Upper lobe of left lung (tissue), 6 donors: ENCODE measurements around the gene ZC3H14. TPM values are rescaled to one million over a fixed set of nuclear protein-coding genes. Genes with fewer than 3 reads are reported as not detected.

Source experiments
- ATAC-seq, 2 donors: fragments of 200-7000 bp; cut with Tn5 transposase; one replicate each; pipeline ENCODE4 v1.9.1; 2022; ENCODE audit warnings: mild to moderate bottlenecking in 2 of 2, moderate library complexity in 2 of 2; ENCODE audit not compliant: low FRiP score in 2 of 2
- DNase-seq, 2 donors: peaks; one replicate each; pipeline ENCODE4 v3.0.0-alpha.2; 2019 to 2020
- H3K27ac ChIP-seq, 4 donors: fragments of 200-600 bp; sonication (generic); one replicate each; pipeline ENCODE4 v1.5.1; 2016 to 2019
- H3K27me3 ChIP-seq, 4 donors: fragments of 200-600 bp; sonication (generic); one replicate each; pipeline ENCODE4 v1.5.1; 2017 to 2019
- H3K36me3 ChIP-seq, 4 donors: fragments of 200-600 bp; sonication (generic); one replicate each; pipeline ENCODE4 v1.5.1; 2016 to 2019
- H3K4me1 ChIP-seq, 4 donors: fragments of 200-600 bp; sonication (generic); one replicate each; pipeline ENCODE4 v1.5.1; 2018 to 2019
- H3K4me3 ChIP-seq, 4 donors: fragments of 200-600 bp; sonication (generic); one replicate each; pipeline ENCODE4 v1.5.1; 2017 to 2019; ENCODE audit warnings: mild to moderate bottlenecking in 2 of 4, moderate library complexity in 1 of 4
- H3K9me3 ChIP-seq, 4 donors: fragments of 200-600 bp; sonication (generic); one replicate each; pipeline ENCODE4 v1.5.1; 2018 to 2019
- EP300 ChIP-seq, 4 donors: sonication (generic); formaldehyde crosslinking; IDR thresholded peaks; one replicate each; pipeline ENCODE4 v1.5.1; 2017; ENCODE audit warnings: antibody characterized with exemption in 4 of 4, control low read depth in 2 of 4
- POLR2A ChIP-seq, 4 donors: fragments of 450-650 bp; IDR thresholded peaks; one replicate each; pipeline ENCODE4 v1.5.1; 2016 to 2017; ENCODE audit warnings: antibody characterized with exemption in 4 of 4, mild to moderate bottlenecking in 2 of 4
- POLR2AphosphoS5 ChIP-seq, 2 donors: sonication (generic); formaldehyde crosslinking; IDR thresholded peaks; one replicate each; pipeline ENCODE4 v1.5.1; 2017; ENCODE audit warnings: antibody characterized with exemption in 2 of 2
- WGBS, 2 donors: methylation state at CpG; one replicate each; pipeline ENCODE4 v1.1.5; 2017 to 2018; 5-methylcytosine and 5-hydroxymethylcytosine counted together
- total RNA-seq, 6 donors: library from RNA; depleted of rRNA in 4 of 6; stranded (reverse); fragments of >200 nt in 4 of 6; gene quantifications; one replicate each; pipeline versions ENCODE4 v1.1.0 to v1.2.1, GENCODE V29; 2016 to 2021
- TF ChIP-seq, protein P1 (sequence below), 6 experiments: fragments of 450-650 bp in 4 of 6; fragments of 200-600 bp in 2 of 6; sonication (generic) in 2 of 6; IDR thresholded peaks; one replicate each; pipeline ENCODE4 v1.5.1; 2016 to 2019; ENCODE audit warnings: antibody characterized with exemption in 6 of 6
- donor health status: DM: no; HTN: no; CAD: no; lungs with moderate emphysema.
- donor health status: DM: no; HTN: yes; CAD: no; lungs with severe emphysema.

ZC3H14 gene
- total RNA-seq, 6 donors from 2014 or later, result 48.4 to 101 (median 65.3) TPM

DNA sequence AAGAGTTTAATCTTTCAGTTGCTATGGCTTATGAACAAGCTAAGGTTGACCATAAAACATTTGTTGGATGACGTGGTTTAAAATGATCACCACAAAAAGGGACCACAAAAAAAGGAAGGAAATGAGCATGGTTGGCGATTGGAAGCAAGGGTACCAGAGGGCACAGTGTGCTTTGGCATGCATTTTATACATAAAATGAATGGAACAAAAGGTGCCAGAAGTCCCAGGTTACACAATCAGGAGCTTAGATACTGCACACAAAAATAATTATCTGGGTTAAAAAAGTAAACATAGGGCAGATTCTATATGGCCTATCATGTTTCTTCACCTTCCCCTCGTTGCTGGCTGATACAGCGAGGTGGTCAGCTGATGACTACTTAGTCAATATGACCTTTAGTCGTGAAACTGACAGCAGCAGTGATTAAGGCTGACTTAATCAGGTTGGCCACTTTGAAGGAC is 50.7 kb downstream of the ZC3H14 start:
- no peak overlapping the region for H3K27ac ChIP-seq
- 61 to 62% methylated on average over 5 of the region's 5 CpGs for WGBS, 2 donors
- no peaks in the 10 kb centered on the region for H3K9me3 ChIP-seq
- ATAC-seq (peak in 1 of 2 donors; percentile 31), DNase-seq (no peak)
- H3K36me3 ChIP-seq, result peaks cover 19 to 53% (median 38%) of the 10 kb centered on the region in 4 donors
- H3K4me3 ChIP-seq, result no peak overlapping the region
- H3K4me1 ChIP-seq, result peaks cover 0 to 3% (median 0%) of the 10 kb centered on the region in 4 donors
- no peaks in the 10 kb centered on the region for H3K27me3 ChIP-seq
- TF ChIP-seq POLR2AphosphoS5 (IDR thresholded peaks at IDR 0.05) (no peak), POLR2A (IDR thresholded peaks at IDR 0.05) (no peak), EP300 (IDR thresholded peaks at IDR 0.05) (no peak)
- TF ChIP-seq, protein P1, sequence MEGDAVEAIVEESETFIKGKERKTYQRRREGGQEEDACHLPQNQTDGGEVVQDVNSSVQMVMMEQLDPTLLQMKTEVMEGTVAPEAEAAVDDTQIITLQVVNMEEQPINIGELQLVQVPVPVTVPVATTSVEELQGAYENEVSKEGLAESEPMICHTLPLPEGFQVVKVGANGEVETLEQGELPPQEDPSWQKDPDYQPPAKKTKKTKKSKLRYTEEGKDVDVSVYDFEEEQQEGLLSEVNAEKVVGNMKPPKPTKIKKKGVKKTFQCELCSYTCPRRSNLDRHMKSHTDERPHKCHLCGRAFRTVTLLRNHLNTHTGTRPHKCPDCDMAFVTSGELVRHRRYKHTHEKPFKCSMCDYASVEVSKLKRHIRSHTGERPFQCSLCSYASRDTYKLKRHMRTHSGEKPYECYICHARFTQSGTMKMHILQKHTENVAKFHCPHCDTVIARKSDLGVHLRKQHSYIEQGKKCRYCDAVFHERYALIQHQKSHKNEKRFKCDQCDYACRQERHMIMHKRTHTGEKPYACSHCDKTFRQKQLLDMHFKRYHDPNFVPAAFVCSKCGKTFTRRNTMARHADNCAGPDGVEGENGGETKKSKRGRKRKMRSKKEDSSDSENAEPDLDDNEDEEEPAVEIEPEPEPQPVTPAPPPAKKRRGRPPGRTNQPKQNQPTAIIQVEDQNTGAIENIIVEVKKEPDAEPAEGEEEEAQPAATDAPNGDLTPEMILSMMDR (IDR thresholded peaks at IDR 0.05), result no peak

DNA sequence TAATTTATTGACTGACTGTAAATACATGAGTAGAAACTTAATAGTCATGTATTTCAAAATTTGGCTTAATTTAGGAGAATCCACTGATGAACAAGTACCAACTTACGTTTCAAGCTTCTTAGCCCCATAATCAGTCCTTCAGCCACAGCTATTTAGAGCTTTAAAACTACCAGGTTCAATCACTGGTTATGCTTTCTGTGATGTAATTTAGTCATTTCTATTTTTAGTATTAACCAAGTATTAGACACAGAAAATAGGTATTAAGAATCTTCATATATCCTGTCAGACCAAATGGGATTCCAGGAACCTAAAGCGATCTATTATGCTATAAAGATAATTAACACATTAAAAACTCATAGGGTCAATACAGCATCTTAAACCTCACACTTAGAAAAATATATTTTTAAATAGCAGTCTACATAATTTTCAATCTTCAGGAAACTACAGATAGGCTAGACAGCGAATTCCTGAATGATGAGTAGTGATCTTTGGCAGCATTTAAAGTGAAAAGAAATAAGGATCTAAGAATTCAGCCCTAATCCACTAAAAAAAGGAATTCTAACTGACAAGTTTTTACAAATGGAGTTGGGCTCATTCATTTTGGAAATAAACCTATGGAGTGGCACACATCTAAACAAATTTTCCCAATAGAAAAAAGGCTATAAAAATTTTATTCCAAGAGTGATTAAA is 51.5 kb downstream of the ZC3H14 start:
- no peak overlapping the region for H3K4me3 ChIP-seq
- TF ChIP-seq EP300 (IDR thresholded peaks at IDR 0.05) (no peak), POLR2AphosphoS5 (IDR thresholded peaks at IDR 0.05) (no peak), POLR2A (IDR thresholded peaks at IDR 0.05) (no peak)
- TF ChIP-seq, protein P1 (IDR thresholded peaks at IDR 0.05), result no peak
- peaks cover 16 to 45% (median 31%) of the 10 kb centered on the region in 4 donors for H3K36me3 ChIP-seq
- H3K4me1 ChIP-seq, result peaks cover 0 to 3% (median 0%) of the 10 kb centered on the region in 4 donors
- WGBS, 2 donors, result 84 to 87% methylated on average over 3 of the region's 3 CpGs
- DNase-seq, result no peak
- no peaks in the 10 kb centered on the region for H3K27me3 ChIP-seq
- ATAC-seq, result peak in 1 of 2 donors; percentile 42
- no peak overlapping the region for H3K27ac ChIP-seq
- H3K9me3 ChIP-seq, result no peaks in the 10 kb centered on the region

DNA sequence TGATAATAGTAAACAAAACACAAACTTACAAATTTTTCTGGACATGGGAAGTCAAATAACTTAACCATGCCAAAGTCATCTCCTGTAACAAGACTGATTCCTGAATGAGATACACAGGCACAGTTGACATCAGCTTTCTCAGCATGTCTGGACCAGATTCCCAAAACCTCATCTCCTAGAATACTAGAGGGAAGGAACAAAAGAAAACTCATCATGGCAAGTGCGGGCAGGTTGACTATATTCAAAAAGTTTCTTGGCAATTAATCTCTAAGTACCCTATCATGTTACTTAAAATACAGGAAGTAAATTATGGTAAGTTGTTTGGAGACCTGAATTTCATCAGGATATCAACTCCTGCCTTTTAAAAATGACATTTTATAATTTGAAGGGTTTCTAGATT is 53.9 kb downstream of the ZC3H14 start:
- H3K9me3 ChIP-seq, result no peaks in the 10 kb centered on the region
- ATAC-seq (no peak), DNase-seq (no peak)
- peaks cover 7 to 22% (median 13%) of the 10 kb centered on the region in 4 donors for H3K36me3 ChIP-seq
- 90 to 93% methylated on average over 1 of the region's 1 CpG for WGBS, 2 donors
- TF ChIP-seq EP300 (IDR thresholded peaks at IDR 0.05) (no peak), POLR2A (IDR thresholded peaks at IDR 0.05) (no peak), POLR2AphosphoS5 (IDR thresholded peaks at IDR 0.05) (no peak)
- TF ChIP-seq, protein P1 (IDR thresholded peaks at IDR 0.05), result no peak
- peaks cover 0 to 3% (median 0%) of the 10 kb centered on the region in 4 donors for H3K4me1 ChIP-seq
- no peak overlapping the region for H3K27ac ChIP-seq
- no peak overlapping the region for H3K4me3 ChIP-seq
- no peaks in the 10 kb centered on the region for H3K27me3 ChIP-seq

DNA sequence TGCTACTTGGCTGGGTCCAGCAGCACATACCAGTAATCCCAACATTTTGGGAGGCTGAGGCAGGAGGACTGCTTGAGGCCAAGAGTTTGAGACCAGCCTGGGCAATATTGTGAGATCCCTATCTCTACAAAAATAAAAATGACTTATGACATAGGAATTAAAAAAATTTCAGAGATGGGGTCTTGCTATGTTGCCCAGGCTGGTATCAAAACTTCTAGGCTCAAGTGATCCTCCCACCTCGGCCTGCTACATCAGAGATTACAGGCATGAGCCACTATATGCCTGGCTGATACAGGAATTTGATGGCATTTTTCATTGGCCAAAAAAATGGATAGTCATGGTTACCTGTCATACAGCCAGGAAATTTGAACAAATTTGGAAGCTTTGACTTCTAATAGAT is 54.6 kb downstream of the ZC3H14 start:
- Histone ChIP-seq H3K27ac (no peak overlapping the region), H3K4me1 (peaks cover 0 to 3% (median 0%) of the 10 kb centered on the region in 4 donors), H3K4me3 (no peak overlapping the region), H3K36me3 (peaks cover 0 to 15% (median 8%) of the 10 kb centered on the region in 4 donors), H3K27me3 (no peaks in the 10 kb centered on the region), H3K9me3 (no peaks in the 10 kb centered on the region)
- TF ChIP-seq, protein P1 (IDR thresholded peaks at IDR 0.05), result no peak
- TF ChIP-seq POLR2AphosphoS5 (IDR thresholded peaks at IDR 0.05) (no peak), POLR2A (IDR thresholded peaks at IDR 0.05) (no peak), EP300 (IDR thresholded peaks at IDR 0.05) (no peak)
- ATAC-seq (no peak), DNase-seq (no peak)
- 88 to 96% methylated on average over 1 of the region's 1 CpG for WGBS, 2 donors
